DOHH2 (cell line): ENCODE data around the gene HSPG2.

ENCODE experiments used
- EZH2phosphoT487 ChIP-seq: fragments of 200-600 bp; sonication (generic); IDR thresholded peaks from 2 replicates; pipeline ENCODE4 v1.6.1; 2017; ENCODE audit warnings: borderline replicate concordance, mild to moderate bottlenecking, antibody characterized with exemption, low read length, moderate library complexity, mixed read lengths
- TF ChIP-seq, protein P1 (sequence below): fragments of 200-600 bp; sonication (generic); IDR thresholded peaks from one replicate; pipeline ENCODE4 v1.5.1; 2014; ENCODE audit warnings: antibody characterized with exemption, mild to moderate bottlenecking, low read depth, low read length; ENCODE audit not compliant: poor library complexity, severe bottlenecking

DNA sequence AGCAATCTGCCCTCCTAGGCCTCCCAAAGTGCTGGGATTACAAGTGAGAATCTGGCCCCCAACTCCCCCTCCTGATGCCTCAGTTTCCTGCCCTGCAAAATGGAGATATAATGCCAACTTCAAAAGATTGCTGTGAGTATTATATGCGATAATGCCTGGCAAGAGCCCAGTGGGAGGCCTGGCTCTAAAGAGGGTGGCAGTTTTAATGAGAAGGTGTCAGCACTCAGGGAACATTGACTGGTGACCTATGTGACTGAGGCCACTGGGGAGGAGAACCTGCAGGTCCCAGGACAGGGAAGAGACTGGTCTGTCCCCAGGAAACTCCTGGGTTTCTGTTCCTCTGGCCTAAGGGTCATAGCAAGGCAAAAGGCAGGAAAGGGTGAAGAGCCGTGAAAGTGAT, 11.0 kb downstream of the HSPG2 start:
- TF ChIP-seq, protein P1, sequence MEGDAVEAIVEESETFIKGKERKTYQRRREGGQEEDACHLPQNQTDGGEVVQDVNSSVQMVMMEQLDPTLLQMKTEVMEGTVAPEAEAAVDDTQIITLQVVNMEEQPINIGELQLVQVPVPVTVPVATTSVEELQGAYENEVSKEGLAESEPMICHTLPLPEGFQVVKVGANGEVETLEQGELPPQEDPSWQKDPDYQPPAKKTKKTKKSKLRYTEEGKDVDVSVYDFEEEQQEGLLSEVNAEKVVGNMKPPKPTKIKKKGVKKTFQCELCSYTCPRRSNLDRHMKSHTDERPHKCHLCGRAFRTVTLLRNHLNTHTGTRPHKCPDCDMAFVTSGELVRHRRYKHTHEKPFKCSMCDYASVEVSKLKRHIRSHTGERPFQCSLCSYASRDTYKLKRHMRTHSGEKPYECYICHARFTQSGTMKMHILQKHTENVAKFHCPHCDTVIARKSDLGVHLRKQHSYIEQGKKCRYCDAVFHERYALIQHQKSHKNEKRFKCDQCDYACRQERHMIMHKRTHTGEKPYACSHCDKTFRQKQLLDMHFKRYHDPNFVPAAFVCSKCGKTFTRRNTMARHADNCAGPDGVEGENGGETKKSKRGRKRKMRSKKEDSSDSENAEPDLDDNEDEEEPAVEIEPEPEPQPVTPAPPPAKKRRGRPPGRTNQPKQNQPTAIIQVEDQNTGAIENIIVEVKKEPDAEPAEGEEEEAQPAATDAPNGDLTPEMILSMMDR = no peak
- TF ChIP-seq EZH2phosphoT487 = no peak
